ENCODE data around the gene HSPB1. TPM values are rescaled to one million over a fixed set of nuclear protein-coding genes. Genes with fewer than 3 reads are reported as not detected.
A peak's percentile ranks its signal among the peaks of the same experiment; 100 is the strongest.

Gene HSPB1
- total and polyA plus RNA-seq, 2 of the 13 experiments (the other 11 are each of a cell fraction or from before 2014, with no cell fraction given), result 21.0 to 38.6 TPM

DNA sequence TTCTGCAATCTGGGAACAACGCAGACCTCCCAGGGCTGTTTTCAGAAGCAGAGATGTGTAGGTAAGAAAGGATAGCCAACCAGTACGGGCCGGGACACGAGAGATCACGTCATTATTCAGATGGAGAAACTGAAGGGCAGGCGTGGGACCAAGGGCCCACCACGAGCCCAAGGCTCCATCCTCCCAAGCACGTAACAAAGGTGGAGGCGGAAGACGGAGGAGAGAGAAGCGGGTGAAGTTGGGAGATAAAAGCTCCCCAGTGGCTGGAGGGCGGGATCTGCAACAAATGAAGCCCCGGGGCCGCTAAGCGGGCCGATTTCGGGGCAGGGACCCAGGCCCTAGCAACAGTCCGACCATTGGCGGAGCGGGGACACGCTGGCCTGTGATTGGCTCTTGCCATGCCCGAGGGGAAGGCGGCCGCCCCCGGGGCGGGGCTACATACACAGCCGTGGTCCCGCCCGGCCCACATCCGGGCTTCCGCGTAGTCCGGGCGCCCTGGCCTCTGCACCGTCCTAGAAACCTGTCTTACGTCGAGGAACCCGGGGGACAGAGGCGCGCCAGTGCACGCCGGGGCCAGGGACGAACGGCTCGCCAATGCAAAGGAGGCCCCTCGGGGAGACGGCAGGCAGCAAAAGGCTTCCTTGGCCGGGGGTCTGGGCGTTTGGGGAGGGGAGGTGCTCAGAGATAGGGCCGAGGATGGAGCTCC is 15.5 kb downstream of the HSPB1 start (continued):
- TF ChIP-seq, protein P1, sequence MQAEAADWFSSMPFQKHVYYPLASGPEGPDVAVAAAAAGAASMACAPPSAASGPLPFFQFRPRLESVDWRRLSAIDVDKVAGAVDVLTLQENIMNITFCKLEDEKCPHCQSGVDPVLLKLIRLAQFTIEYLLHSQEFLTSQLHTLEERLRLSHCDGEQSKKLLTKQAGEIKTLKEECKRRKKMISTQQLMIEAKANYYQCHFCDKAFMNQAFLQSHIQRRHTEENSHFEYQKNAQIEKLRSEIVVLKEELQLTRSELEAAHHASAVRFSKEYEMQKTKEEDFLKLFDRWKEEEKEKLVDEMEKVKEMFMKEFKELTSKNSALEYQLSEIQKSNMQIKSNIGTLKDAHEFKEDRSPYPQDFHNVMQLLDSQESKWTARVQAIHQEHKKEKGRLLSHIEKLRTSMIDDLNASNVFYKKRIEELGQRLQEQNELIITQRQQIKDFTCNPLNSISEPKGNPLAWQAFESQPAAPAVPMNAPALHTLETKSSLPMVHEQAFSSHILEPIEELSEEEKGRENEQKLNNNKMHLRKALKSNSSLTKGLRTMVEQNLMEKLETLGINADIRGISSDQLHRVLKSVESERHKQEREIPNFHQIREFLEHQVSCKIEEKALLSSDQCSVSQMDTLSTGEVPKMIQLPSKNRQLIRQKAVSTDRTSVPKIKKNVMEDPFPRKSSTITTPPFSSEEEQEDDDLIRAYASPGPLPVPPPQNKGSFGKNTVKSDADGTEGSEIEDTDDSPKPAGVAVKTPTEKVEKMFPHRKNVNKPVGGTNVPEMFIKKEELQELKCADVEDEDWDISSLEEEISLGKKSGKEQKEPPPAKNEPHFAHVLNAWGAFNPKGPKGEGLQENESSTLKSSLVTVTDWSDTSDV (CRISPR knock-in tag; IDR thresholded peaks at IDR 0.05), result peak; percentile 59; the same call in 1 of the 2 replicates
- TF ChIP-seq THYN1 (CRISPR knock-in tag; IDR thresholded peaks at IDR 0.05; ENCODE audit: borderline replicate concordance, low read depth), result no peak
- no peak for TF ChIP-seq SYNCRIP (IDR thresholded peaks at IDR 0.05; ENCODE audit: insufficient read depth, low read depth, low read length)
- TF ChIP-seq ZSCAN25 (CRISPR knock-in tag; IDR thresholded peaks at IDR 0.05), result no peak
- TF ChIP-seq PCBP1 (IDR thresholded peaks at IDR 0.05; ENCODE audit: borderline replicate concordance, low read depth, low read length), result 0 out of 2 replicates have a peak, but pooled peaks have one; percentile 65
- TF ChIP-seq ARID2 (CRISPR knock-in tag; IDR thresholded peaks at IDR 0.05; ENCODE audit: borderline replicate concordance), result peak; percentile 67; the same call in 1 of the 2 replicates
- TF ChIP-seq ZBTB40 (IDR thresholded peaks at IDR 0.05), result no peak
- TF ChIP-seq ZBTB40 (CRISPR knock-in tag; IDR thresholded peaks at IDR 0.05), result 0 out of 2 replicates have a peak, but pooled peaks have one; percentile 56
- TF ChIP-seq, protein P2, sequence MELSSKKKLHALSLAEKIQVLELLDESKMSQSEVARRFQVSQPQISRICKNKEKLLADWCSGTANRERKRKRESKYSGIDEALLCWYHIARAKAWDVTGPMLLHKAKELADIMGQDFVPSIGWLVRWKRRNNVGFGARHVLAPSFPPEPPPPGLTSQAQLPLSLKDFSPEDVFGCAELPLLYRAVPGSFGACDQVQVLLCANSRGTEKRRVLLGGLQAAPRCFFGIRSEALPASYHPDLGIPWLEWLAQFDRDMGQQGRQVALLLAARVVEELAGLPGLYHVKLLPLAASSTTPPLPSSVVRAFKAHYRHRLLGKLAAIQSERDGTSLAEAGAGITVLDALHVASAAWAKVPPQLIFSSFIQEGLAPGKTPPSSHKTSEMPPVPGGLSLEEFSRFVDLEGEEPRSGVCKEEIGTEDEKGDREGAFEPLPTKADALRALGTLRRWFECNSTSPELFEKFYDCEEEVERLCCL (CRISPR knock-in tag; IDR thresholded peaks at IDR 0.05; ENCODE audit: borderline replicate concordance), result no peak
- no peak for TF ChIP-seq BORCS8-MEF2B (CRISPR knock-in tag; IDR thresholded peaks at IDR 0.05)
- TF ChIP-seq CC2D1A (CRISPR knock-in tag; IDR thresholded peaks at IDR 0.05), result no peak
- TF ChIP-seq, protein P3, sequence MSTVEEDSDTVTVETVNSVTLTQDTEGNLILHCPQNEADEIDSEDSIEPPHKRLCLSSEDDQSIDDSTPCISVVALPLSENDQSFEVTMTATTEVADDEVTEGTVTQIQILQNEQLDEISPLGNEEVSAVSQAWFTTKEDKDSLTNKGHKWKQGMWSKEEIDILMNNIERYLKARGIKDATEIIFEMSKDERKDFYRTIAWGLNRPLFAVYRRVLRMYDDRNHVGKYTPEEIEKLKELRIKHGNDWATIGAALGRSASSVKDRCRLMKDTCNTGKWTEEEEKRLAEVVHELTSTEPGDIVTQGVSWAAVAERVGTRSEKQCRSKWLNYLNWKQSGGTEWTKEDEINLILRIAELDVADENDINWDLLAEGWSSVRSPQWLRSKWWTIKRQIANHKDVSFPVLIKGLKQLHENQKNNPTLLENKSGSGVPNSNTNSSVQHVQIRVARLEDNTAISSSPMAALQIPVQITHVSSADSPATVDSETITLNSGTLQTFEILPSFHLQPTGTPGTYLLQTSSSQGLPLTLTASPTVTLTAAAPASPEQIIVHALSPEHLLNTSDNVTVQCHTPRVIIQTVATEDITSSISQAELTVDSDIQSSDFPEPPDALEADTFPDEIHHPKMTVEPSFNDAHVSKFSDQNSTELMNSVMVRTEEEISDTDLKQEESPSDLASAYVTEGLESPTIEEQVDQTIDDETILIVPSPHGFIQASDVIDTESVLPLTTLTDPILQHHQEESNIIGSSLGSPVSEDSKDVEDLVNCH (CRISPR knock-in tag; IDR thresholded peaks at IDR 0.05), result peak; percentile 91; the same call in 1 of the 2 replicates

Measured in HepG2 (cell line).